SK-N-SH (cell line): ENCODE data around the gene MAD2L1.

Experiments
- EP300 ChIP-seq, 2 experiments: IDR thresholded peaks; 2 replicates each; pipeline versions ENCODE4 v1.4.0 to v1.6.1; 2012; ENCODE audit warnings: borderline replicate concordance in 1 of 2, low read depth in 1 of 2, low read length in 1 of 2
- JUND ChIP-seq: IDR thresholded peaks from 2 replicates; pipeline ENCODE4 v1.4.0; 2012
- POLR2AphosphoS5 ChIP-seq: IDR thresholded peaks from 2 replicates; pipeline ENCODE4 v1.6.1; 2012; ENCODE audit warnings: low read depth, low read length
- TCF12 ChIP-seq: IDR thresholded peaks from 2 replicates; pipeline ENCODE4 v1.4.0; 2012
- TF ChIP-seq, protein P1 (sequence below): fragments of 200-600 bp; sonication (generic); IDR thresholded peaks from 2 replicates; pipeline ENCODE4 v1.6.1; 2017; ENCODE audit warnings: antibody characterized with exemption, mild to moderate bottlenecking, moderate library complexity
- TF ChIP-seq, protein P2 (sequence below): IDR thresholded peaks from 2 replicates; pipeline ENCODE4 v1.4.0; 2012; ENCODE audit warnings: low read depth
- TF ChIP-seq, protein P3 (sequence below): IDR thresholded peaks from 2 replicates; pipeline ENCODE4 v1.4.0; 2012; ENCODE audit warnings: low read depth, borderline replicate concordance
- TF ChIP-seq, protein P4 (sequence below): fragments of 150-350 bp; IDR thresholded peaks from 2 replicates; pipeline ENCODE4 v1.6.1; 2017; ENCODE audit warnings: antibody characterized with exemption, low read length, low read depth, borderline replicate concordance

DNA sequence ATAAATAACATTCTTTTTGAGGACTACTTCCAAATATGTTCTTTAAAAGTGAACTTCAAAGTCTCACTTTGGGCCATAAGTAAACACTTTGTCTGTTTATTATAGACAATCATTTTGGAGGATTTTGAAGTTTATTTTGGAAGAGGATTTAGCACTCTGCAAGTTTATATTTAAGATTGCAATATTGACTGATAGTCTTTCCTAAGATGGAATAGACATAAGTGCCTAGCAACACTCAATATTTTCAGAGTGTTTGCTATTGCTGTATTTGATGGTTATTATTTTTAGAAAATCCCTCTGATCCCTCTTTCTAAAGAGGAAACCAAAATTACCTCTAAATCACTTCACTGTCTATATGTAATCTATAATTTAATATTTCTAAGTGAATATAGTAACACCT is 42.8 kb upstream of the MAD2L1 start:
- TF ChIP-seq, protein P1, sequence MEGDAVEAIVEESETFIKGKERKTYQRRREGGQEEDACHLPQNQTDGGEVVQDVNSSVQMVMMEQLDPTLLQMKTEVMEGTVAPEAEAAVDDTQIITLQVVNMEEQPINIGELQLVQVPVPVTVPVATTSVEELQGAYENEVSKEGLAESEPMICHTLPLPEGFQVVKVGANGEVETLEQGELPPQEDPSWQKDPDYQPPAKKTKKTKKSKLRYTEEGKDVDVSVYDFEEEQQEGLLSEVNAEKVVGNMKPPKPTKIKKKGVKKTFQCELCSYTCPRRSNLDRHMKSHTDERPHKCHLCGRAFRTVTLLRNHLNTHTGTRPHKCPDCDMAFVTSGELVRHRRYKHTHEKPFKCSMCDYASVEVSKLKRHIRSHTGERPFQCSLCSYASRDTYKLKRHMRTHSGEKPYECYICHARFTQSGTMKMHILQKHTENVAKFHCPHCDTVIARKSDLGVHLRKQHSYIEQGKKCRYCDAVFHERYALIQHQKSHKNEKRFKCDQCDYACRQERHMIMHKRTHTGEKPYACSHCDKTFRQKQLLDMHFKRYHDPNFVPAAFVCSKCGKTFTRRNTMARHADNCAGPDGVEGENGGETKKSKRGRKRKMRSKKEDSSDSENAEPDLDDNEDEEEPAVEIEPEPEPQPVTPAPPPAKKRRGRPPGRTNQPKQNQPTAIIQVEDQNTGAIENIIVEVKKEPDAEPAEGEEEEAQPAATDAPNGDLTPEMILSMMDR: no peak
- no peak for TF ChIP-seq POLR2AphosphoS5
- TF ChIP-seq, protein P2, sequence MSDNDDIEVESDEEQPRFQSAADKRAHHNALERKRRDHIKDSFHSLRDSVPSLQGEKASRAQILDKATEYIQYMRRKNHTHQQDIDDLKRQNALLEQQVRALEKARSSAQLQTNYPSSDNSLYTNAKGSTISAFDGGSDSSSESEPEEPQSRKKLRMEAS: no peak
- no peak for TF ChIP-seq TCF12
- TF ChIP-seq JUND: no peak
- TF ChIP-seq, protein P3, sequence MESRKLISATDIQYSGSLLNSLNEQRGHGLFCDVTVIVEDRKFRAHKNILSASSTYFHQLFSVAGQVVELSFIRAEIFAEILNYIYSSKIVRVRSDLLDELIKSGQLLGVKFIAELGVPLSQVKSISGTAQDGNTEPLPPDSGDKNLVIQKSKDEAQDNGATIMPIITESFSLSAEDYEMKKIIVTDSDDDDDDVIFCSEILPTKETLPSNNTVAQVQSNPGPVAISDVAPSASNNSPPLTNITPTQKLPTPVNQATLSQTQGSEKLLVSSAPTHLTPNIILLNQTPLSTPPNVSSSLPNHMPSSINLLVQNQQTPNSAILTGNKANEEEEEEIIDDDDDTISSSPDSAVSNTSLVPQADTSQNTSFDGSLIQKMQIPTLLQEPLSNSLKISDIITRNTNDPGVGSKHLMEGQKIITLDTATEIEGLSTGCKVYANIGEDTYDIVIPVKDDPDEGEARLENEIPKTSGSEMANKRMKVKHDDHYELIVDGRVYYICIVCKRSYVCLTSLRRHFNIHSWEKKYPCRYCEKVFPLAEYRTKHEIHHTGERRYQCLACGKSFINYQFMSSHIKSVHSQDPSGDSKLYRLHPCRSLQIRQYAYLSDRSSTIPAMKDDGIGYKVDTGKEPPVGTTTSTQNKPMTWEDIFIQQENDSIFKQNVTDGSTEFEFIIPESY: no peak
- TF ChIP-seq, protein P4, sequence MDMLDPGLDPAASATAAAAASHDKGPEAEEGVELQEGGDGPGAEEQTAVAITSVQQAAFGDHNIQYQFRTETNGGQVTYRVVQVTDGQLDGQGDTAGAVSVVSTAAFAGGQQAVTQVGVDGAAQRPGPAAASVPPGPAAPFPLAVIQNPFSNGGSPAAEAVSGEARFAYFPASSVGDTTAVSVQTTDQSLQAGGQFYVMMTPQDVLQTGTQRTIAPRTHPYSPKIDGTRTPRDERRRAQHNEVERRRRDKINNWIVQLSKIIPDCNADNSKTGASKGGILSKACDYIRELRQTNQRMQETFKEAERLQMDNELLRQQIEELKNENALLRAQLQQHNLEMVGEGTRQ: no peak
- no peak for TF ChIP-seq EP300 (IDR thresholded peaks at IDR 0.05; ENCODE audit: borderline replicate concordance in 1 of 2, low read depth in 1 of 2, low read length in 1 of 2)
